GM12874 (cell line): ENCODE results near the gene CCDC3.

Experiments
- TF ChIP-seq, protein P1 (sequence below): IDR thresholded peaks from 2 replicates; pipeline ENCODE4 v1.5.1; 2011; ENCODE audit warnings: low read depth, mild to moderate bottlenecking, control low read depth, low read length, moderate library complexity; ENCODE audit not compliant: insufficient read depth

Gene CCDC3

DNA sequence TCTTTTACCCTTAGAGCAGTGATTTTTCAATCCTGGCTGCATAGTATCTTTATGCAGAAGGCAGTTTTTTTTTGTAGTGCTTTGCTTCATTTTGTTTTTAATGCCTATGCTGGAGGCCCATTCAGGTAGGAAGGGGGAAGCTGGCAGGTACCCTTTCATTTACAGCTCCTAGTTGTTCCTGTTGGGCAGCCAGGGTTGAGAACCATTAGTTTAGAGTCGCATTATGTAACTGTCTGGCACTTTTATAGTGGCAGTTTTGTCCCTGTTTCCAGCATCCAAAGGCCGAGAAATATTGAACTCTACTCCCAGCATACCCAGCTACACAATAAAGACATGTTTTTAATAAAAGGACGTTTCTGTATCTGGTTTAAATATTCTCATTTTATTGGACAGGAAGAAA is 110.6 kb downstream of the CCDC3 start:
- TF ChIP-seq, protein P1, sequence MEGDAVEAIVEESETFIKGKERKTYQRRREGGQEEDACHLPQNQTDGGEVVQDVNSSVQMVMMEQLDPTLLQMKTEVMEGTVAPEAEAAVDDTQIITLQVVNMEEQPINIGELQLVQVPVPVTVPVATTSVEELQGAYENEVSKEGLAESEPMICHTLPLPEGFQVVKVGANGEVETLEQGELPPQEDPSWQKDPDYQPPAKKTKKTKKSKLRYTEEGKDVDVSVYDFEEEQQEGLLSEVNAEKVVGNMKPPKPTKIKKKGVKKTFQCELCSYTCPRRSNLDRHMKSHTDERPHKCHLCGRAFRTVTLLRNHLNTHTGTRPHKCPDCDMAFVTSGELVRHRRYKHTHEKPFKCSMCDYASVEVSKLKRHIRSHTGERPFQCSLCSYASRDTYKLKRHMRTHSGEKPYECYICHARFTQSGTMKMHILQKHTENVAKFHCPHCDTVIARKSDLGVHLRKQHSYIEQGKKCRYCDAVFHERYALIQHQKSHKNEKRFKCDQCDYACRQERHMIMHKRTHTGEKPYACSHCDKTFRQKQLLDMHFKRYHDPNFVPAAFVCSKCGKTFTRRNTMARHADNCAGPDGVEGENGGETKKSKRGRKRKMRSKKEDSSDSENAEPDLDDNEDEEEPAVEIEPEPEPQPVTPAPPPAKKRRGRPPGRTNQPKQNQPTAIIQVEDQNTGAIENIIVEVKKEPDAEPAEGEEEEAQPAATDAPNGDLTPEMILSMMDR: no peak

DNA sequence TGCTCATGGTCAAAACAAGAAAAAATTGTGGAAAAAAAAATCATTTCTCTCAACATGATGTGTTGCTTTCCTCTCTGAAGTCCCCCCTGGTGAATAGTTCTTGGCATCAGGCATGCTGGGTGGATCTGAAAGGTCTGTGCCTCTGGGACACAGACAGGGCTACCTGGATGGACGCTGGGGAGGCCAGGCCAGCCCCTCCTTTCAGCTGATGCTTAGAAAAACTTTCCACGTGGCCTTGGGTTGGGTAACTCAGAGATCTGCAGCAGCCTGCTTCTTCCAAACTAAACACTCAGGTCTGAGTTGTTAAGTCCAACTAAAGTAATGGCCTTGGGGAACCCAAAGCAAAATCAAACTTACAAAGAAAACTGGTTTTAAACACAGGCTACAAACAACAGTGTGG is 113.0 kb downstream of the CCDC3 start:
- TF ChIP-seq, protein P1: no peak

GRCh38 chr10:12887780-12888179 is 113.7 kb downstream of the CCDC3 start:
- TF ChIP-seq, protein P1: no peak

GRCh38 chr10:12884851-12885250 is 116.7 kb downstream of the CCDC3 start:
- TF ChIP-seq, protein P1: no peak

DNA sequence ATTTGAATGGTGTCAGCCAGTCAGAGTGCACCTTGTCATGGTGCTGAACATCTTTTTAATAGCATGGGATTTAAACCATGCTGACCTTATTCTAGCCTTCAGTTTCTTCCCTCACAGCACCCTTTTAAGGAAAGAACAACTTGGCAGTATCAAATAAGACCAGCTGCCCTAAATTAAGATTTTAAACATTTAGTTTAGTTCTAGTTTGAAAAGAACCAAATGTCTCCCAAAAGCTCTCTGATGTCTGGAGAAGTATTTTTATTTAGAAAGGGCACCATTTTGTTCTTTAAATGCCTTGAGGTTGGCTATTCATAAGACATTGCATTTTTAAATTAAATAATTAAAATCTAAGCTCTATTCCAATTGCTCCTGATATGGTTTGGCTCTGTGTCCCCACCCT is 121.1 kb downstream of the CCDC3 start:
- TF ChIP-seq, protein P1: no peak

DNA sequence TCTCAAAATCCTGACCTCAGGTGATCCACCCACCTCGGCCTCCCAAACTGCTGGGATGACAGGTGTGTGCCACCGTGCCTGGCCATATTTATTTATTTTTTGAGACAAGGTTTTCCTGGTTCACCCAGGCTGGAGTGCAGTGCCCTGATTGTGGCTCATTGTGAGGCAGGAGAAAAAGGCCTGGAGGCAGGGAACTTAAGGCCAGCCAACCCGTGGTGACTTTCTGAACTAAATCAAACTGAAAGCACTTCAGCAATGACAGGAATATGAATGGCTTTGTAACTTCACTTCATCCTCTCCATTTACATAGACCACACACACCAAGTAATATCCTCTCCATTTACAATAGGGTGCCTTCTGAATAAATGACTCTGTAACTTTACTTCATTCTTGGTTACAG is 124.4 kb downstream of the CCDC3 start:
- TF ChIP-seq, protein P1: no peak

DNA sequence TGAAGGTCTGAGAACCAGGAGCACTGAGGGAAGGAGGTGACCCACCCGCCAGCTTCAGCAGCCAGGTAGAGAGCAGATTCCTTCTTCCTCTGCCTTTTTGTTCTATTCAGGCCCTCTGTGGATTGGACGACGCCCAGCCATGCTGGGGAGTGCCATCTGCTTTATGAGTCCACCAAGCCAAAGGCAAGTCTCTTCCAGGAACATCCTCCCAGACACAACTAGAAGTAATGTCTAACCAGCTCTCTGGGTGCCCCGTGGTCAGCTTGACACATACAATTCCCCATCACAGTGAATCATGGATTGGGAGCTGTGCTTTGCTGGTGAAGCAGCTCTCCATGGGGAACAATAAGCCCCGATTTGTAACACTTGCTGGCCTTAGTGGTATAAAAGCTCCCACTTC is 125.2 kb downstream of the CCDC3 start:
- TF ChIP-seq, protein P1: no peak

- TF ChIP-seq, protein P1: no peak
Measured at GRCh38 chr10:12875100-12875499, 126.4 kb downstream of the CCDC3 start.
